ENCODE results near the gene SSRP1.
A peak's percentile ranks its signal among the peaks of the same experiment; 100 is the strongest.

SSRP1 gene

GRCh38 chr11:57359396-57359795 is 23.7 kb upstream of the SSRP1 start:
- no peak for DNase-seq (ENCODE audit: low spot score)

DNA sequence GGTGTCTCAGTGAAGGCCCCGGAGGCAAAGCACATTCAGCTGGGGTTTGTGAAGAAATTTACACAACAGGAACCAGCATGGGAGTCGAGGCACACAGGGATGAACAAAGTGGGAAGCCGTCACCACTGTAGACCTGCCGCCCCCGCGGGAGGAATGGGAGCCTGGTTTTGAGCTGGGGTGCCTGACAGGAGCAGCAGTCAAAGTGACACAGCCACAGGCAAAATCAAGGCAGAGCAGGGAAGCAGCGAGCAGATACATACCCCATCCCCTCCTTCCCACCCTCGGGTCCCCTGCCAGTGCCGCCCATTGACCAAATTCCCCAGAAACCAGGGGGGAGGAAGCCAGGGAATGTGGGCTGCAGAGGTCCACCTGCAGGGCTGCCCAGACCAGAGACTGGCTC is 23.3 kb upstream of the SSRP1 start:
- no peak for DNase-seq (ENCODE audit: low spot score)

DNA sequence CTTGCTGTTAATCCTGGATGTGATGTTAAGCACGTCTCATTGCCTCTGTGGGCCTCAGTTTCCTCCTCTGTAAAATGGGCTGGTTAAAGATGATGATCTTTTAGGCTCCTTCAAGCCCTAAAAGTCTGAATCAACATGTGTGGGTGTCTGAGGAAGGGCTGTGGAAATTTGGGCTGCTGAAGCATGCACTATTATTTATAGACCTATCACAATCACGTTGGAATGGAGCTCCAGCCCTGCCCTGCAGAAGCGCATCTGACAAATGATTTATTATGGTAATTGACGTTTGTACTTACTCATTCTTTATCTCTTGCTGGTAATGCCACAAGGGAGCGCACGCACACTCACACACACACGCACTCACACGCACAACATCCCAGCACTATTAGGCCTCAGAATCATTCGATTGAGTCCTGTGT is 22.9 kb upstream of the SSRP1 start:
- DNase-seq (ENCODE audit: low spot score), result no peak

- no peak for DNase-seq (ENCODE audit: low spot score)
These were observed 22.2 kb upstream of the SSRP1 start for GRCh38 chr11:57357856-57358255.

DNA sequence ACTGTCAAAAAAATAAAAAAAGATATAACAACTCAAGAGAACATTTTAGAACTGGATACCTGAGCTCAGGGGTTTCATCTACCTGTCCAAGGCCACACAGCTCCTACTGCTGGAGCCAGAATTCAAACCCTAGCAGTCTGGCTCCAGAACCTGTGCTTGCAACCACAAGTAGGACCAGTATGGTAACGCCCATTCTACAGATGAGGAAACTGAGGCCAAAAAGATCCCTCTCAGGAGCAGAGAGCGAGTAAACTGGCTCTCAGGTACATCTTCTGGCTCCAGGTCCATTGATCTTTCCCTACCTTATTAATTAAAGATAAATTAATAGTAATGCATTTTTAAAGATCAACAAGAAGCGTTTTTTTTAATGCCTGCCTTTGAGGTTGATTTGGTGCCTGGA is 21.6 kb upstream of the SSRP1 start:
- no peak for DNase-seq (ENCODE audit: low spot score)

DNA sequence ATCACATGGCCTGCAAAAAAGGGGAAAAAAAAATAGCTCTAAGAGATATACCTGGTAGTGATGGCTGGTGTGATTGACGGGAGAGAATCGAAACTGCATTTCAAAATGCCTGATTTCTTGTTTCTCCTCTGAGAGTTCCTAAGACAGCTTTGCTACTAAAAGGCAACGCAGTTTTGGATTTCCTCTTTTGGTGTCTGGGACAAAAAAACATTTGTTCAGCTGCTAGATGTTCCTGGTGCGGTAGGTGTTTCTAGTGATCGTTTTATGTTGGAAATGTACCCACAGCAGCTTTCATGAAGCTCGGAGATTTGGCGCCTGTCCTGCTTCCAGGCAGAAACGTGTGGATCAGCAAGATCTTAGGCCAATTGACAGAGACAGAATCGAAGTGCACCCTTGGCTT is 20.6 kb upstream of the SSRP1 start:
- no peak for DNase-seq (ENCODE audit: low spot score)

DNA sequence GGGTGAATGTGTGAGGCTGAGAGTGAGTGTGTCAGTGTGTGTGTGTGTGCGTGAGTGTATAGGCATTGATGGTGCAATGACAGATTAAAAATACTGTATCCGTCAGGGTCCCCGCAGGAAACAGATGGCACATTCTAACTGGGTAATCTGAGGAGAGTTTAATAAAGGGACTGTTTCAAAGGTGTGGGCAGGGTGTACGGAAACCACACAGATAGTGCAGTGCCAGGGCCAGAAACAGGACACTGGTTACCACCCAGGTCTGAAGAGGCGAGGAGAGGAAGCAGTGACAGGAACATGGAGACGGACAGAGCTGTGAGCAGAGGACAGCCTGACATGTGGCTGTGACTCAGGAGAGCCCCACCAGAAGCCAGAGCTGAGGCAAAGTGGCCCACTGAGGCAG is 19.0 kb upstream of the SSRP1 start:
- DNase-seq (ENCODE audit: low spot score), result no peak

DNA sequence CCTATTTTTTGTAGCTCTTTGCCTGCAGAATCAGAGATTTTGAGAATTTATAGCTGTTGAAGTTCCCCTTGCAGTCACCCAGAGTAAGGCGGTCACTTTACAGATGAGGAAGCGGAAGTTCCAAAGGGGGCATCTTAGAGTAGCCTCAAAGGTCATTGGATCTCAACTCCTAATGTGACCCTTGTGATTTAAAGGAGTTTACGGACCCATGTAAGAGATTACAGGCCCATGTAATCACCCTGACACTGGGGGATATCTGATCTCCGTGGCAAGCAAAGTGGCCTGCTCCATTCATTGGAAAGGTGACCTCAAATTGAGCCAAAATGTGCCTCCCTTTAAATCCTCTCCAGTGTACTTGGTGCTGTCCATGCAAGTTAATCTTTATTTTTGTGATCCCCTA is 18.2 kb upstream of the SSRP1 start:
- no peak for DNase-seq (ENCODE audit: low spot score)

DNA sequence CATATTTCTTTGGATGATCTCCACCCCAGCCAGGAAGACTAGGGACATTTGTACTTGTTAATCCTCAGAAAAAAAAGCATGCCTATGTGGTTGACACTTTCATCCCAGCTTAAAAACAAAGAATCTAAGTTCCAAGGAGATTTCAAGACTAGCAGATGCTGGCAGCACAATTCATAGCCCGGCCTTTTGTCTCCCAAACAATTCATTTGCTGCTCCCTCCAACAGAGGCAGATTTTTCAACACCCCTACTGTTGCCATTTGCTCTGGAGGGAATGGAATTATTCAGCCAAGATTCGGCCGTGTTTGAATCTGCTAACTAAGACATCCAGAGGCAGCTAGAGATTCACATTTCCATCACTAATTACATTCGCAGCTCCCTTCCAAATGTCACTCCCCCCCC is 17.8 kb upstream of the SSRP1 start:
- no peak for DNase-seq (ENCODE audit: low spot score)

DNA sequence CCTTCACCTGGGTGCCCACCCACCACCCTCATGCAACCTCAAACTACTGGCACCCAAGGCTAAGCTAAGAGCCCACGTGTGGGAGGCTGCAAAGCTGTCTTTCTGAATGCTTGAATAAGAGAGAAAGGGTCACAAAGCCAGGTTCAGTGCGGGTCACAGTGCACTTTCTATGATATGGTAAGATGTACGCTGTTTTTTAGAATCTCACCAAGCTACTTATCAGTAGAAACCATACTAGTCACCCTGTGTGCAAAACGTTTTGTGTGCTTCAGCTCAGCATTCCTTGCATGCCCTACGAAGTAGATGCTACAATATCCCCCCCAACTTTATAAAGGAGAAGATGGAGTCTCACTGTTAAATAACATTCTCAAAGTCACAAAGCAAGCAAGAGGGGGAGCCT is 17.3 kb upstream of the SSRP1 start:
- DNase-seq (ENCODE audit: low spot score), result no peak

GRCh38 chr11:57349491-57350274 is 14.0 kb upstream of the SSRP1 start:
- peak; percentile 84 for DNase-seq (ENCODE audit: low spot score)

GRCh38 chr11:57348636-57349313 is 13.1 kb upstream of the SSRP1 start:
- DNase-seq (ENCODE audit: low spot score), result no peak

DNA sequence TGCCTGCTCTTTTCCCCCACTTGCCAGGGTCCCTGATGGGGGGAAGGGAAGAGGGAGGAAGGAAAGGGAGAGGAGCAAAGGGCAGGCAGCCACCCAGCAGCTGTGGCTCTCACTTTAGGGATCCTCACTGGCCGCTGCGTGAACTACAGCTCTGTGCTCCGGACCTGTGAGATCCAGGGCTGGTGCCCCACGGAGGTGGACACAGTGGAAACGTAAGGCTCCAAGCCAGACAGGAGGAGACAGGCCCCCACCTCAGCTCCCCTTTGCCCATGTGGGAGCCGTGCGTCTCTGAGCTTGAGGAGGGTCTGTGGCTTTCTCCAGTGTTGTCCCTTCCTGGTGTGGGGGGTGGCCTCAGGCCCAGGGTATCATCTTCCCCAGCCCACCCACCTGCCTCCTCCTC is 12.4 kb upstream of the SSRP1 start:
- DNase-seq (ENCODE audit: low spot score), result no peak

GRCh38 chr11:57347336-57347735 is 11.6 kb upstream of the SSRP1 start:
- DNase-seq (ENCODE audit: low spot score), result no peak

GRCh38 chr11:57345555-57346211 is 10.0 kb upstream of the SSRP1 start:
- DNase-seq (ENCODE audit: low spot score), result peak; percentile 86

- no peak for DNase-seq (ENCODE audit: low spot score)
These were observed 9.1 kb upstream of the SSRP1 start for GRCh38 chr11:57344826-57345225.

GRCh38 chr11:57343825-57344224 is 8.1 kb upstream of the SSRP1 start:
- DNase-seq (ENCODE audit: low spot score), result no peak

DNA sequence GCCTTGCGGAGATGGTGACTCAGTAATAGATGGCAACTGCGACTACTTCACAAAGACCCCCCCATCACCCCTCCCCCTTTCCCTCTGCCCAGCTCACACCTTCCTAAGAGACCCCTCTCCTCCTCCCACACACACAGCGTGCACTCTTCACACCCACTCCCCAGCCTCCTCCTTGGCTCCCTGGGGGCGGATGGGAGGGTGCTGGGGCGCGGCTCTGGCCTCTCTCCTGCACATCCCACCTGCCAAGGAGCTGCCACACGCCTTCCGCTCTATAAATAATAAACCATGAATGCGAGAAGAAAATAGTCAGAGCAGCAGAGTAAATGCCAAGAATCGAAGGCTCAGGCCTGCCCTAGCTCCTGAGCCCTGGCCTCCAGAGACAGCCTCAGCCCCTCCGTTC is 7.0 kb upstream of the SSRP1 start:
- DNase-seq (ENCODE audit: low spot score), result no peak

- no peak for DNase-seq (ENCODE audit: low spot score)
These were observed 5.6 kb upstream of the SSRP1 start for GRCh38 chr11:57341250-57341808.

DNA sequence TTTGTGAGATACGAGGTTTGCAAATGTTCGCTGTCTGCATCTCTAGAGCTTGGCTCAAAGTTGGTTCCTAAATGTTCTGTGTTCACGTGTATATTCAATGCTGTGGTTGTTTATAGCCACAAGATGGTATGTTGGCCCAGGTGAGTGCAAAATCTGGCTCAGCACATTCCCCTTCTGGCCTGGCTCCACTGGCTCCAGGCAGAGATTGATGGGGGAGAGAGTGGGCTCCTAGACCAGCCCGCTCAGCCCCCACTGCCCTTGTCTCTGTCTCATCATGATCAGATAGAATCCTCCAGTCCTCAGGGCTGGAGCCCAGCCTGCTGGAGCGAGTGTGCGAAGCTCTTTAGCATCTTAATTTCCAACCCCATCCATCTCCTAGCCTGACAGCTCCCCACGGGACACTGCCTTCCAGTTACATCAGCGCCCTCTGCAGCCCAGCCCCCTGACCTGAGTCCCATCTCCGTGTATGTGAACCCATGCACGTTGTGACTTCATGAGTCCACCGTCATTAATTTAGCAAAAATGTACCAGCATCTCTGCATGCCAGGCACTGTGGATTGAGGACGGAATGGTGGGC is 4.4 kb upstream of the SSRP1 start:
- DNase-seq (ENCODE audit: low spot score), result peak; percentile 48

GRCh38 chr11:57339328-57339727 is 3.6 kb upstream of the SSRP1 start:
- DNase-seq (ENCODE audit: low spot score), result no peak

- no peak for DNase-seq (ENCODE audit: low spot score)
These were observed 2.5 kb upstream of the SSRP1 start, which contains the start of gene P2RX3 for GRCh38 chr11:57338142-57338541. P2RX3 (plus strand) TSS chr11:57338352; CDS start chr11:57338551, 199 bp downstream.

Data from iPS-NIHi11 (cell line).